GM12878 (cell line): ENCODE data around the gene SORCS2. TPM values are rescaled to one million over a fixed set of nuclear protein-coding genes. Genes with fewer than 3 reads are reported as not detected.

Experiments used
- ATAC-seq: fragments of 200-7000 bp; cut with Tn5 transposase; 3 replicates; pipeline ENCODE4 v1.9.1; 2020; ENCODE audit warnings: mild to moderate bottlenecking, moderate library complexity
- BruUV-seq: library from RNA; stranded (reverse); fragments of 400-500 nt; replicated peaks from 2 replicates; lab custom pipeline; 2021; lab: Mats Ljungman, UMichigan
- CTCF ChIA-PET: fragments of 300-600 bp; sonication (Branson Sonifier 250); formaldehyde crosslinking; extraction: SDS; loops from one replicate; lab custom pipeline; 2021; ENCODE audit warnings: inconsistent platforms; lab: Yijun Ruan, JAX
- POLR2A ChIA-PET: fragments of 350-600 bp; formaldehyde crosslinking; extraction: SDS; loops from one replicate; lab custom pipeline; 2021; ENCODE audit warnings: inconsistent platforms; lab: Charles Lee
- RAD21 ChIA-PET: fragments of 300-600 bp; sonication (Branson Sonifier 250); formaldehyde crosslinking; loops from one replicate; lab custom pipeline; 2023; ENCODE audit warnings: antibody characterized with exemption; ENCODE audit not compliant: unreplicated experiment; lab: Charles Lee
- SMC1A ChIA-PET: fragments of 300-600 bp; sonication (Branson Sonifier 250); formaldehyde crosslinking; loops from one replicate; lab custom pipeline; 2023; ENCODE audit not compliant: unreplicated experiment, uncharacterized antibody; lab: Charles Lee
- DNase-seq: peaks from one replicate; pipeline ENCODE4 v3.0.0-alpha.2; 2011; ENCODE audit warnings: low read depth, low spot score
- FAIRE-seq: peaks from 3 replicates; lab custom pipeline; 2011; peaks lifted over from hg19 to GRCh38; lab: Jason Lieb, UNC
- H2AFZ ChIP-seq: 2 replicates; pipeline ENCODE4 v1.6.0; 2011; ENCODE audit warnings: low read depth, low read length, control low read depth; ENCODE audit not compliant: control insufficient read depth
- H3K27ac ChIP-seq: 2 replicates; pipeline ENCODE4 v1.5.1; 2011; ENCODE audit warnings: control low read depth; ENCODE audit not compliant: control insufficient read depth, insufficient read depth
- H3K27me3 ChIP-seq, 2 experiments: replicated peaks in 1 of 2; 2 replicates each; pipeline versions ENCODE4 v1.6.0 to v1.6.1; 2011; ENCODE audit warnings: low read length in 1 of 2; ENCODE audit not compliant: control insufficient read depth in 2 of 2, insufficient read depth in 2 of 2
- H3K36me3 ChIP-seq, 2 experiments: 2 replicates each; pipeline ENCODE4 v1.5.1; 2011; ENCODE audit warnings: low read length in 1 of 2; ENCODE audit not compliant: control insufficient read depth in 2 of 2, insufficient read depth in 2 of 2
- H3K4me1 ChIP-seq: 2 replicates; pipeline ENCODE4 v1.6.1; 2011; ENCODE audit warnings: mild to moderate bottlenecking, low read length, moderate library complexity, mixed read lengths; ENCODE audit not compliant: control insufficient read depth, insufficient read depth
- H3K4me2 ChIP-seq: 2 replicates; pipeline ENCODE4 v1.6.0; 2011; ENCODE audit warnings: control low read depth; ENCODE audit not compliant: control insufficient read depth, insufficient read depth
- H3K4me3 ChIP-seq: fragments of 200-600 bp; sonication (generic); 2 replicates; pipeline ENCODE4 v1.5.1; 2016
- H3K79me2 ChIP-seq: 2 replicates; pipeline ENCODE4 v1.6.0; 2011; ENCODE audit warnings: low read length; ENCODE audit not compliant: control insufficient read depth, insufficient read depth
- H3K9ac ChIP-seq: 2 replicates; pipeline ENCODE4 v1.8.0; 2011; ENCODE audit warnings: low read length, control low read depth, mixed read lengths; ENCODE audit not compliant: control insufficient read depth, insufficient read depth
- H3K9me3 ChIP-seq: replicated peaks from 3 replicates; pipeline ENCODE4 v1.5.1; 2011; ENCODE audit warnings: mild to moderate bottlenecking, low read length; ENCODE audit not compliant: control insufficient read depth, insufficient read depth
- H4K20me1 ChIP-seq: 2 replicates; pipeline ENCODE4 v1.6.0; 2011; ENCODE audit not compliant: control insufficient read depth, insufficient read depth
- ATF7 ChIP-seq: fragments of 450-650 bp; IDR thresholded peaks from 2 replicates; pipeline ENCODE4 v1.6.1; 2016; ENCODE audit warnings: low read depth, mild to moderate bottlenecking
- BCL11A ChIP-seq: IDR thresholded peaks from 2 replicates; pipeline ENCODE4 v1.6.1; 2011; ENCODE audit warnings: low read depth, low read length
- CHD4 ChIP-seq: fragments of 200-600 bp; sonication (generic); IDR thresholded peaks from 2 replicates; pipeline ENCODE4 v1.6.1; 2016; ENCODE audit warnings: mild to moderate bottlenecking
- ESRRA ChIP-seq: IDR thresholded peaks from 2 replicates; pipeline ENCODE4 v1.6.1; 2012; ENCODE audit warnings: mild to moderate bottlenecking, low read length, improper control_type of control experiment
- EZH2 ChIP-seq: IDR thresholded peaks from 2 replicates; pipeline ENCODE4 v1.6.1; 2012; ENCODE audit warnings: low read depth, mild to moderate bottlenecking, control low read depth, inconsistent platforms, low read length, borderline replicate concordance; ENCODE audit not compliant: control insufficient read depth
- FOXK2 ChIP-seq: fragments of 450-650 bp; IDR thresholded peaks from 2 replicates; pipeline ENCODE4 v1.6.1; 2017; ENCODE audit warnings: mild to moderate bottlenecking, moderate library complexity
- IKZF1 ChIP-seq: fragments of 450-650 bp; conservative IDR thresholded peaks from 2 replicates; pipeline ENCODE4 v1.6.1; 2017; ENCODE audit warnings: antibody characterized with exemption, mild to moderate bottlenecking
- JUND ChIP-seq: IDR thresholded peaks from 2 replicates; pipeline ENCODE4 v1.6.1; 2012; ENCODE audit warnings: low read depth, mild to moderate bottlenecking, low read length, improper control_type of control experiment, moderate library complexity
- PKNOX1 ChIP-seq: fragments of 450-650 bp; IDR thresholded peaks from 2 replicates; pipeline ENCODE4 v1.6.1; 2016; ENCODE audit warnings: mild to moderate bottlenecking
- RAD21 ChIP-seq: IDR thresholded peaks from 2 replicates; pipeline ENCODE4 v1.6.1; 2011; ENCODE audit warnings: mild to moderate bottlenecking, low read depth, low read length, moderate library complexity; ENCODE audit not compliant: insufficient read depth
- SREBF1 ChIP-seq: IDR thresholded peaks from 2 replicates; pipeline ENCODE4 v1.6.1; 2012; ENCODE audit warnings: mild to moderate bottlenecking, low read length
- TAF1 ChIP-seq: IDR thresholded peaks from 2 replicates; pipeline ENCODE4 v1.6.1; 2011; ENCODE audit warnings: mild to moderate bottlenecking, low read depth, low read length, borderline replicate concordance
- TCF7 ChIP-seq: IDR thresholded peaks from 2 replicates; pipeline ENCODE4 v1.6.1; 2014; ENCODE audit warnings: antibody characterized with exemption, borderline replicate concordance
- WGBS: methylation state at CpG from one replicate; pipeline ENCODE4 v1.1.6; 2016; ENCODE audit warnings: low lambda C conversion rate; ENCODE audit not compliant: insufficient replicate concordance, insufficient coverage; ENCODE audit errors: missing lambda C conversion rate; 5-methylcytosine and 5-hydroxymethylcytosine counted together
- in situ Hi-C: fragments of 300-500 bp; cut with MboI; formaldehyde crosslinking; loops from 9 replicates; pipeline ENCODE4 v1.14.3; 2018; ENCODE audit warnings: mixed read lengths
- intact Hi-C: fragments of 100-400 bp; cut with micrococcal nuclease; formaldehyde crosslinking; loops from one replicate; pipeline ENCODE4 v1.14.2; 2022; ENCODE audit not compliant: unreplicated experiment
- polyA plus RNA-seq, 11 experiments: library from polyadenylated mRNA; depleted of rRNA in 4 of 11; unstranded in 6 of 11; stranded (reverse) in 5 of 11; fragments of >200 nt; fragmentation: Nextera tagmentation in 4 of 11; fragmentation: Illumina TruSeq in 1 of 11; extraction: Ambion mirVana in 4 of 11; extraction: Trizol in 1 of 11; gene quantifications; 1 replicate in 1 of 11; 2 replicates in 10 of 11; pipeline versions ENCODE4 v1.2.1 to v1.2.3, GENCODE V29; 2011 to 2016; ENCODE audit warnings: inconsistent platforms in 2 of 11, missing spikeins in 2 of 11, low read depth in 1 of 11
- total RNA-seq, 4 experiments: library from RNA; depleted of rRNA in 3 of 4; stranded (reverse); fragments of >200 nt in 3 of 4; fragmentation: Illumina TruSeq in 1 of 4; extraction: Trizol in 1 of 4; gene quantifications; 2 replicates each; pipeline versions ENCODE4 v1.2.1 to v1.2.3, GENCODE V29; 2013 to 2021
- TF ChIP-seq, protein P1 (sequence below): fragments of 450-650 bp; IDR thresholded peaks from 2 replicates; pipeline ENCODE4 v1.6.1; 2017; ENCODE audit warnings: antibody characterized with exemption, mild to moderate bottlenecking, moderate library complexity

SORCS2 gene
- total and polyA plus RNA-seq, 10 of the 15 experiments (the other 5 are each of a cell fraction or from before 2014, with no cell fraction given) = 0.01 to 0.15 (median 0.05) TPM; not detected in 5

- no peak for TF ChIP-seq RAD21
Observed at GRCh38 chr4:7772711-7773385, 580.5 kb downstream of the SORCS2 start (continued).

DNA sequence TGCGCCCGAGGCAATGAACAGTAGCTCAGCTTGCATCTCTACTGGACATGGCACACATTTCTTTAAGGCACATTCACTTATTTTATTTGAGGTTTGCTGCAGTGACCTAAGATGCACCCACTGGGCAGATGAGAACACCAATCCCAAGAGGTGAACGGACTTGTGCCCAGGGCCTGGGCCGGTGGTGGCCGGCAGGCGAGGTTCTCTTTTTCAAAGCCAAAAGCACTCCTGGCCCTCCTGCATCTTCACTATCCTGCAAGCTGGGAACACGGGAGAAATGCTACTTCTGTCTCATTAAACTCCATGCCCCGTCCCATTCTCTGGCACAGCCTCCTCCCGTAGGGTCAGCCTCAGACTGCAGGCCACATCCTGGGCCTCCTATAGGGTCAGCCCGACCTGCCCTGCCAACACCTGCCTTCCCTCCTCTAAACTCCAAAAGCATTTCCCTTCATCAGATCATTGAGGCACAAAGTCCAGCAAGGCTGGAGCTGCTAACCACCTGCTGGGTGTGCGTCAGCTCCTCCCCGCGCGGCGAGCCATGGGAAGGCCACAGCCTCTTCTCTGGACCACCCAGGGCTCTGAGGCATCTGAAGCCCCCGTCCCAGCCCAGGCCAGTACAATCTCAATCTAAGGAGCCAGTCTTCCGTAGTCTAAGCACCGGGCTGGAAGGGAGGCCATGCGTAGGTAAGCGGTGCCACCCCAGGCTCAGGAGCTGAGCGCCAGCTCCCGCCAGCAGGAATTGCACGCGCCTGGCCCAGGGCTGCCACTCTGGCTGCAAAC lies 581.3 kb downstream of the SORCS2 start:
- 75% methylated on average over 24 of the region's 24 CpGs for WGBS
- peaks cover 23% of the 10 kb centered on the region for H3K4me1 ChIP-seq
- no peaks in the 10 kb centered on the region for H3K36me3 ChIP-seq
- ATAC-seq = no peak
- POLR2A ChIA-PET = no interaction called here
- no peak overlapping the region for H3K9ac ChIP-seq
- no peak overlapping the region for H3K4me2 ChIP-seq
- no peak for FAIRE-seq
- no peak for DNase-seq
- H3K27ac ChIP-seq = no peak overlapping the region
- RAD21 ChIA-PET = no interaction called here
- SMC1A ChIA-PET = no interaction called here
- H2AFZ ChIP-seq = no peak overlapping the region
- in situ Hi-C loops (loop anchor here (10.0 kb wide), 1 partner anchor 1579 kb away; no protein-coding TSS in a partner anchor), intact Hi-C loops (no loop called here)
- CTCF ChIA-PET = no interaction called here
- no peaks in the 10 kb centered on the region for H4K20me1 ChIP-seq
- peaks cover 0 to 3% of the 10 kb centered on the region in 2 experiments; a peak in 2 of 4 replicates for H3K27me3 ChIP-seq
- H3K9me3 ChIP-seq = no peaks in the 10 kb centered on the region
- no peaks in the 10 kb centered on the region for H3K79me2 ChIP-seq
- no TSS peak for BruUV-seq
- H3K4me3 ChIP-seq = no peak overlapping the region
- no peak for TF ChIP-seq ESRRA
- no peak for TF ChIP-seq RAD21
- TF ChIP-seq TAF1 = no peak
- TF ChIP-seq, protein P1, sequence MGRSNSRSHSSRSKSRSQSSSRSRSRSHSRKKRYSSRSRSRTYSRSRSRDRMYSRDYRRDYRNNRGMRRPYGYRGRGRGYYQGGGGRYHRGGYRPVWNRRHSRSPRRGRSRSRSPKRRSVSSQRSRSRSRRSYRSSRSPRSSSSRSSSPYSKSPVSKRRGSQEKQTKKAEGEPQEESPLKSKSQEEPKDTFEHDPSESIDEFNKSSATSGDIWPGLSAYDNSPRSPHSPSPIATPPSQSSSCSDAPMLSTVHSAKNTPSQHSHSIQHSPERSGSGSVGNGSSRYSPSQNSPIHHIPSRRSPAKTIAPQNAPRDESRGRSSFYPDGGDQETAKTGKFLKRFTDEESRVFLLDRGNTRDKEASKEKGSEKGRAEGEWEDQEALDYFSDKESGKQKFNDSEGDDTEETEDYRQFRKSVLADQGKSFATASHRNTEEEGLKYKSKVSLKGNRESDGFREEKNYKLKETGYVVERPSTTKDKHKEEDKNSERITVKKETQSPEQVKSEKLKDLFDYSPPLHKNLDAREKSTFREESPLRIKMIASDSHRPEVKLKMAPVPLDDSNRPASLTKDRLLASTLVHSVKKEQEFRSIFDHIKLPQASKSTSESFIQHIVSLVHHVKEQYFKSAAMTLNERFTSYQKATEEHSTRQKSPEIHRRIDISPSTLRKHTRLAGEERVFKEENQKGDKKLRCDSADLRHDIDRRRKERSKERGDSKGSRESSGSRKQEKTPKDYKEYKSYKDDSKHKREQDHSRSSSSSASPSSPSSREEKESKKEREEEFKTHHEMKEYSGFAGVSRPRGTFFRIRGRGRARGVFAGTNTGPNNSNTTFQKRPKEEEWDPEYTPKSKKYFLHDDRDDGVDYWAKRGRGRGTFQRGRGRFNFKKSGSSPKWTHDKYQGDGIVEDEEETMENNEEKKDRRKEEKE = no peak
- no peak for TF ChIP-seq PKNOX1
- no peak for TF ChIP-seq BCL11A
- no peak for TF ChIP-seq EZH2
- TF ChIP-seq SREBF1 = no peak
- no peak for TF ChIP-seq ATF7
- TF ChIP-seq IKZF1 = no peak
- no peak for TF ChIP-seq JUND
- no peak for TF ChIP-seq TCF7
- no peak for TF ChIP-seq CHD4
- no peak for TF ChIP-seq FOXK2
